CD4-positive, alpha-beta T cell treated with Interleukin-2 at 100 ng/mL for 4 hours (primary cell): ENCODE measurements around the gene PHGDH.

ENCODE experiments used
- DNase-seq: peaks from one replicate; pipeline ENCODE4 v3.0.0-alpha.2; 2020; ENCODE audit warnings: low spot score

Gene PHGDH

GRCh38 chr1:119791377-119791776 lies 79.6 kb downstream of the PHGDH start:
- no peak for DNase-seq
